SH-SY5Y (cell line): ENCODE results near the gene GNLY.

Experiments used
- GATA2 ChIP-seq: IDR thresholded peaks from 2 replicates; pipeline ENCODE4 v1.6.1; 2011; ENCODE audit warnings: mild to moderate bottlenecking, low read depth, low read length
- GATA3 ChIP-seq: IDR thresholded peaks from 2 replicates; pipeline ENCODE4 v1.6.1; 2011; ENCODE audit warnings: low read depth, mild to moderate bottlenecking, low read length, moderate library complexity

- TF ChIP-seq GATA3, result no peak
- no peak for TF ChIP-seq GATA2
These were observed 12.6 kb downstream of the GNLY start for GRCh38 chr2:85706599-85707296.
